HL-60/S4 treated with retinoic acid at 250 ng/mL for 4 days and 3 days (cell line): ENCODE measurements around the gene ALKBH5.

Source experiments
- in situ Hi-C: fragments of 300-500 bp; cut with MboI; formaldehyde crosslinking; loops from 2 replicates; pipeline ENCODE4 v1.7.0; 2022; ENCODE audit warnings: low sequenced_read_pairs

The ALKBH5 gene

DNA sequence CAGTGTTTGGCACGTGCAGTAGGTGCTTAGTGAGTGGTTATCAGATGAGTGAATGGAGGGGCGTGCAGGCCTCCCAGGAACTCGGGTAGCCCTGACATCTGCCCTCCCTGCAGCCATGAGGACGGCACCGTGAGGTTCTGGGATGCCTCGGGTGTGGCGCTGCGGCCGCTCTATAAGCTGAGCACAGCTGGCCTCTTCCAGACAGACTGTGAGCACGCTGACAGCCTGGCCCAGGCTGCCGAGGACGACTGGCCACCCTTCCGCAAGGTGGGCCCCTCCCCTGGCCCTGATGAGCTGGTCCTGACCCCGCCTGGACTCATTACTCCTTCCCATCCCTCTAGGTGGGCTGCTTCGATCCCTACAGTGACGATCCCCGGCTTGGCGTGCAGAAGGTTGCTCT is 52.9 kb downstream of the ALKBH5 start:
- in situ Hi-C loops = no loop called here

DNA sequence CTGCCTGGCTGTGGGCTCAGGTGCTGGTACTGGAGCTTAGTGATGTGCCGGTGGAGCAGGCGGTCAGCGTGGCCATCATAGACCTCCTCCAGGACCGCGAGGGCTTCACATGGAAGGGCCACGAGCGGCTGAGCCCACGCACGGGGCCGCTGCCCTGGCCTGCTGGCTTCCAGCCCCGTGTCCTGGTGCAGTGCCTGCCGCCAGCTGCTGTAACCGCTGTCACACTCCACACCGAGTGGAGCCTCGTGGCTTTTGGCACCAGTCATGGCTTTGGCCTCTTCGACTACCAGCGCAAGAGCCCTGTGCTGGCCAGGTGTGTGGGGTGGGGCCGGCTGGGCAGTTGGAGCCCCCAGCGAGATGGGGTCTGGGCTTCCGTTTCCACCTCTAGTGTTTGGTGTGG is 53.8 kb downstream of the ALKBH5 start:
- in situ Hi-C loops = no loop called here

DNA sequence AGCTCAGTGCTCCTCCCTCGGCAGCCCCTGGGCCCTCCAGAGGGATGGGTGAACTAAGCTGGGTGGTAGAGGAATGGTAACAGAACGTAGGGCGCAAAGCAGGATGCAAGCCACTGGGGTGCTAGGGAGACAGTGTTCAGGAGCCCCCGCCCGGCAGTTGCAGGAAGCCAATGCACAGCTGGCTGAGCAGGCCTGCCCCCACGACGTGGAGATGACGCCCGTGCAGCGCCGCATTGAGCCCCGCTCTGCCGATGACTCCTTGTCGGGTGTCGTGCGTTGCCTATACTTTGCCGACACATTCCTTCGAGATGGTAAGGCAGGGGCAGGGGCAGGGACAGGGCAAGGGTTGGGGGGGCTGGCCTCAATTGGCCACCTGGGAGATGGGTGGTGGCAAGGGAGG is 54.7 kb downstream of the ALKBH5 start:
- in situ Hi-C loops = no loop called here

DNA sequence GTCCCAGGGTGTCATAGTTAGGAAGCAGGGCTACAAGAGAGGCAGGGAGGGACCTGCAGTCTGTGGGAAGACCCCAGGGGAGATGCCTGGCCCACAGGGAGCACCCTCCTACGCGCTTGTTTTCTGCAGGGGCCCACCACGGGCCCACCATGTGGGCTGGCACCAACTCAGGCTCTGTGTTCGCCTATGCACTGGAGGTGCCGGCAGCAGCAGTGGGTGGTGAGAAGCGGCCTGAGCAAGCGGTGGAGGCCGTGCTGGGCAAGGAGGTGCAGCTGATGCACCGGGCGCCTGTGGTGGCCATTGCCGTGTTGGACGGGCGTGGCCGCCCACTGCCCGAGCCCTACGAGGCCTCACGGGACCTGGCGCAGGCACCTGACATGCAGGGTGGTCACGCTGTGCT is 56.8 kb downstream of the ALKBH5 start:
- in situ Hi-C loops = no loop called here

DNA sequence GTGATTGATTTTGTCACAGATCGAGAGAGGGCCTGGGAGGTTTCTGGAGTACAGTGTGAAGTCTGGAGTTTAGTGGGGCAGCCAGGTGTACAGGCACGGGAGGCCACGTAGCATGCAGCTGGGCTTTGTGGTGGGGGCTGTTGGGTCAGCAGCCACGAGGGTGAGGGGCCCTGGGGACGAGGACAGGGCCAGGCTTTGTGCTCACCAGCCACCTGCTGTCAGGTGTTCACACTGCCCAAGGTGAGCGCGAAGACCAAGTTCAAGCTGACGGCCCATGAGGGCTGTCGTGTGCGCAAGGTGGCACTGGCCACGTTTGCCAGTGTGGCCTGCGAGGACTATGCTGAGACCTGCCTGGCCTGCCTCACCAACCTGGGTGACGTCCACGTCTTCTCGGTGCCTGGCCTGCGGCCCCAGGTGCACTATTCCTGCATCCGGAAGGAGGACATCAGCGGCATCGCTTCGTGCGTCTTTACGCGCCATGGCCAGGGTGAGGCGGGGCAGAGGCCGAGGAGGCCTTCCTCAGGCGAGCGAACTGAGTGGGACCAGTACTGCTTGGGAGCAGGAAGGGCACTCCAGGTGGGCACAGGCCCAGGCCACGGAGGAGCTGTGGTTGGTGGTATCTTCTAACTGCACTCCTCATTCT is 57.7 kb downstream of the ALKBH5 start:
- in situ Hi-C loops = no loop called here

DNA sequence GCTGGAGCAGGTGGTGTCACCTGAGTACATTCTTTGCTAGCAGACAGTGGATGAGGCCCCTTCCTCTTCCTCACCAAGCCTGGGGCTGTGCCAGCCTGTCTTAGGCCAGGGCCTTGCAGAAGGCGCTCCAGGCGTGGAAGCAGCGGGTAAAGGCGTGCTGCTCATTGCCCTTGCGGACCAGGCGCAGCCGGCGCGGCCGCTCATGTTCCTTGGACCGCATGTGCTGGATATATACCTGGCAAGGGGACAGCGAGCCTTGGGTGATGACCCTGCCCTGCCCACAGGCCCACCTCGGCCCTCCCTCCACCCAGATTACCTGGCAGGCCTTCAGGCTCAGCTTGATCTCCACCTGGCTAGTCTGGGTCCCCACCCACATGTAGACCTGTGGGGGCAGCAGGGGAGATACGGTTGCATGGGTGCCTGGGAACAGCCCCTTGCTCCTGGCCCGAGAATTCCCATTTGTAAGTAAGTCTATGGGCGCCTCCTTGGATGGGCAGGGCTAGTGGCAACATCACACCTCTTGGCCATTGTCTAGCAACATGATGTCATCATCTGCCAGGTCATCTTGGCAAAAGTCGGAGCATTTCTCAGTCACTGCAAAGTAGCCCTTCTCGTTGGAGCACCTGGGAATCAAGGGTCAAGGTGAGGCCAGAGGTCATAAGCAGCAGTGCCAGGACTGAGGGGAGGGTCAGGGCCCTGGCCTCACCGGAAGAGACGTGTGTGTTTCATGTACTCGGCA is 61.6 kb downstream of the ALKBH5 start:
- in situ Hi-C loops = no loop called here

DNA sequence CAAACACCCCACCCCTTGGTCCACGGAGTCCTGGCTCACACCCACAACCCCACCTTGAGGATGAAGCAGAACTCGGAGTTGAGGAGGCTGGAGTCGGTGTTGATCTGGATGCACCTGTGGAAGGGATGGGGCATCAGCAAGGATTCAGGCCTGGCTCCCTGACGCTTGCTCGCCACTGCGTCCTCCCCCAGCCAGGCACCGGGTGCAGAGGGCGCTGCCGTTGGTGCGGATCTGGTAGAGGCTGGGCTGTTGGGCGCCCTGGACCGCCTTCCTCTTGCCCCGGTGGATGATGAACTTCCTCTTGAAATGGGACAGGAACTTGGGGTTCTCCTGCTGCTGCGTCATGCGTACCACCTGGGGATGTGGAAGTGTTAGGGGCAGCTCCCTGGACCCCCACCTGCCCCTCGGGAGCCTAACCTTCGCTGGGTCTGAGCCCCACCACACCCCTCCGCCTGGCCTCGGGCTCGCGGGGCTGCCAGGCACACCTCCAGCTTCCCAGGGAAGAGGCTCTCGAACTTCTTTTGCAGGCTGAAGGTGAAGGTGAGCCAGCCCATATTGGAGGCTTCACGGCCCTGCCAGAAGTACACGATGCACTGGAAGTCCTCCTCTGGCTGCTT is 62.6 kb downstream of the ALKBH5 start:
- in situ Hi-C loops = no loop called here

DNA sequence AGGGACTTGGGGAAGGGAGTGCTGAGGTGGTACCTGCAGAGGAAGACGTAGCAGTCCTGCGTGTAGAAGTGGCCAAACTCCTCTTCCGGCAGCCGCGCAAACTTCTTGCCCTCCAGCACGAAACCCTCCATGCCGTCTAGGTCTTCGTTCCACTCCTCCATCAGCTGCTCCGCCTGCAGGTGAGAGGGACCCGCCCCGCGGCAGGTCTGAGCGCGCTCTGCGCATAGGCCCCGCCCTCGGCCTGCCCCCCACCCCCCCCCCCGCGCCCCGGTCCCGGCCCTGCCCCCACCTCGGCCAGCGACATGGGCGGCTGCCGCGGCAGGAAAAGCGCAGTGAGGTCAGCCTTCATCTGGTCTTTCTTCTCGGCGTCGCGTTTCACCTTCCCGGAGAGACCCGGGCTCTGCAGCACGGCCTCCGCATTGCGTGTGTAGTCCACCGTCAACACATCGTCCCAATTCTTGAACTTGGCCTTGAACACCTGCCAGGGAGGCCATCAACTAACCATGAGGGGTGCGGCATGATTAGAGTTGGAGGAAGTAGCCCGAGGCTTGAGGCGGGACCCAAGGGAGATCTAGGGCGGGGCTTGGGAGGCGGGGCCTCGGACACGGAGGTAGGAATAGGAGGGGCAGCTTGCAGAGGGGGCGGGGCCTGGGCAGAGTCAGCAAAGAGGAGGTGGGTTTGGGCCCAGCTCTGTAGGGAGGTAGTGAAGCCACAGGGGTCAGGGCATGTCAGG is 63.4 kb downstream of the ALKBH5 start:
- in situ Hi-C loops = no loop called here

DNA sequence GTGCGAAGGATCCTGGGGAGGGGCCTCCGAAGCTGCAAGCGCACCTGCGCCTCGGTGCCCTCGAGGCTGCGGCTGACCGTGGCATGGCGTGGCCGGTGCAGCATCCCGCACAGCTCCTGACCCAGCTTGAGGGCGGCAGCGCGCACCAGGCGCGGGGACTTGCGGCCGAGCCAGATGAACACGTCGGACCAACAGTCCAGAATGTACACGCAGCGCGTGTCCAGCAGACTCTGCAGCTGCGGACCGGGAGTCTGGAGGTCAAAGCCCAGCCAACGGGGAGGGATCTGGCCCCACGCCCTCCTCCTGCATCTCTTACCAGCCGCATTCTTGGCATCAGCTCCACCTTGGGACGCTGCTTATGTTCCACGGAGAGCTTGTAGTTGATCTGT is 64.0 kb downstream of the ALKBH5 start:
- in situ Hi-C loops = no loop called here

DNA sequence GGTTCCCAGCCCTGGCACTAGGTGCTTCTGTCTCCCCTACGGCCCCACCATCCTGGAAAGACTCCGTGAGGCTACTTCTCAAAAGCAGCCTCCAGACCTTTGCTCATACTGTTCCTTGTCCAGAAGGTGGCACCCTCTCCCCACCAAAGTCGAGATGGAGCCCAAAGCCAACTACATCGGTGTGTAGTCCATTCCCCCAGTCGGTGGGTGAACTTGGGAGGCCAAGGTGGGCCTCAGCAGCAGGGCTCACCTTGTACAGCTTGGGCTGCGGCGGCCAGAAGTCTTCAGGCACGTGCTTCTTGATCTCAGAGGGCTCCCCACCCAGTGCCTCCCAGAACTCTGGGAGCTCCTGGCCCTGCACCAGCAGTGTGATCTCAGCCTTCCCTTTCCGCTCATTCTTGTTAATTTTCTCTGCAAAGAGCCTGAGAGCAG is 64.7 kb downstream of the ALKBH5 start:
- in situ Hi-C loops = no loop called here

DNA sequence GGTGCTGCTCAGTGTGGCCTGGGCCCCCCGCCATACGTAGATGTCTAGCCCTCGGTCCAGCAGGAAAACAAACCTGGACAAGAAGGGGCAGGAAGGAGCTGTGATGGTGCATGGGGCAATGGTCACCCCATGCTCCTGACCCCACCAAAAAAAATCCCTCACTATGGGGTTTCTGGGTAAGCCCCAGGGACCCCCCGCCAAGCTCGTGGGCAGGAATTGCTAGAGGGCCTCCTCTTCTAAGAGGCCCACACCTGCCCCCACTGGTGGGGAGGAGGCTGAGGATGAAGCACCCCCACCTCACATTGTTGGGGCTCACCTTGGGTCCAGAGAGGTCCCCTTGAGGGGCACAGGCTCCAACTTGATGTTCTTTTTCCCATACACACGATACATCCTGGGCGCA is 65.2 kb downstream of the ALKBH5 start:
- in situ Hi-C loops = no loop called here

DNA sequence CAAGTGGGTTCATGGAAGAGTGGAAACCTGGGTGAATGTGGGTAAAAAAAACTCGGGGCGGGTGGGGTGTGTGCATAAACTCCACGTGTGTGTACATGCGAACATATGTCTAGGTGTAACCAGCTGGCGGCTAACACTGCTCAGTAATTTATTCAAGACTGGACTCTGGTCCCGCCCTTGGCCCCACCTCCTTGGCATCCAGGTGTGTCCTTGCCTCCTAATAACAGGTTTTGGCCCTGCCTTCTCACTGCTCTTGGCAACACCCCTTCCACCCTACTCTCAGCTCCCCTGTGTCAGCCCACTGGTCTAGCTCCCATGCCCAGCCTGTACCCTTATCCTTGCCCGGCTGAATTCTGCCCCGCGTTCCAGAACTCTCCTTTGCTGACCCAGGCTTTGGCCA is 66.6 kb downstream of the ALKBH5 start:
- in situ Hi-C loops = no loop called here

DNA sequence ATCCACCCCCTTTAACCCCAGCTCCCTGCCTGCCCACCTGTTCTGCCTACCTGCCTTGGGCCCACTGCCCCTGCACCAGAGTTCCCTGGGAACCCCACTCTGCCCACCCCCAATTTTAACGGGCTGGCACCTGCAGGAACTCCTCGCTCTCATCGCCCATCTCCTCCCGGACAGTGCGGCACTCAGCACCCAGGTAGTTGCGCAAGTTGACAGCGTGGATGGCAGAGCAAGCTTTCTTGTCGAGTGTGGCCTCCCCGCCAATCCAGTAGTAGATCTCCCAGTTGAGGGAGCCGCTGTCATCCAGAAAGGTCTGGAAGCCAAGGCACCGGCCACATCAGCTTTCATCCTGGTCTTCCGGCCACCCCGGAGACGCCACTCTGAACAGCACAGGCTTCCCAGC is 67.1 kb downstream of the ALKBH5 start:
- in situ Hi-C loops = no loop called here

DNA sequence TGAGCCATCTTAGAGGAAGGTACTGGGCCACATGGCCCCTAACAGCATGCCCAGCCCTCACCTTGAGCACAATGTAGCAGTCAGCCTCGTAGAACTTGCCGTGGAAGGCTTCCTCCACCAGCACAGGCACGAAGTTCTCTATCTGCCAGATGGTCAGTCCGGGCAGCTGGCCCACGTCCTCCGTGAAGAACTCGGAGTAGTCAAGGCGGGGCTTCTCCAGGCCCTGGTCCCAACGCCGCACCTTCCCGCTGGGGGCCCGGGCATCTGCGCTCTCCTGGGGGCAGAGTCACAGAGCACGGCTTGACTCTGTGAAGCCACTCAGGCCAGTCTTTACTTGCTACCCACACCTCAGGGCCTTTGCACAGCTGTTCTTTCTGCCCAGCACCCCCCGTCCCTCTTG is 67.6 kb downstream of the ALKBH5 start:
- in situ Hi-C loops = no loop called here

DNA sequence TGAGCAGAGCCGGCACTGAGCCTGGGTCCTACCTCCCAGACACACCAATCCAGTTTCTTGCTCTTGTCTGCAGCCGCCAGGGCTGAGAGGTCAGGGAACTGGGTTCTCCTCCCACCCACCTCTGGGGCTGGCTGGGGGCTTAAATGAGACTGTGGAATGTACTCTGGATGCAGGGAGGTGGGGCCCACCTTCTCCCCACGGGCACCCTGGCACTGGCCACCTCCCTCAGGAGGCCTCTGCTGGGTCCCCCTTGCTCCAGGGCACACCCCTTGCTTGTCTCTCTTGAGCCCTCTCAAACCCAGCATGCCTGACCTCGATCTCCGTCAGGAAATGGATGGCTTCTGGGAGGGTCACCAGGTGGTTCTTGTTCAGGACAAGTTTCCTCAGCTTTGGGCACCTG is 68.5 kb downstream of the ALKBH5 start:
- in situ Hi-C loops = no loop called here

DNA sequence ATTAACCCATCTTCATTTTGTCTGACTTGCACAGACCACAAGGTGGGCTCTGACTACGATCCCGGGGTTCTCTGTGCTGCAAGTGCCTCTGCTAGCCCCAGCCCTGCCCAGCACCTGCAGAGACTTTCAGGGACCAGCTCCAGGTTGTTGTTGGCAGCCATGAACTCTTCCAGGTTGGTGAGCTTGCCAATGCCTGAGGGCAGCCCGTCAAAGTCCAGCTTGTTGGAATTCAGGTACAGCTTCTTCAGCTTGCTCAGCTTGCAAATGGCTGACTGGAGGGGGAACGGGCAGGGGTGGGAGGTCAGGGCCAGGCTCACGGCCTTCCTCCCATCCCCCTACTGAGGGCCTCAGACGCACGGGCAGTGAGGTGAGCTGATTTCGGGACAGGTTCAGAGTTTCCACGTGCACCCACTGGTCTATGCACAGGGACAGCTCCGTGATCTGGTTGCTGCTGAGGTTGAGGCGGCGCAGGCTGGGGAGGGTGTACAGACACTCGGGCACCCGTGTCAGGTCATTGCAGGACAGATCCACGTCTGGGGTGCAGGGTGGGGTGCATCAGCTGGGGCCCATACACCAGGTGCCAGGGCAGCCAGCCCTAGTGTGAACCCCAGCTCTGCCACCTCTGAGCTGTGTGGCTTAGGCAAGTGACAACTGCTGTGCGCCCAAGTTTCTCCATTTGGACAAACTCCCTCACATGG is 69.7 kb downstream of the ALKBH5 start:
- in situ Hi-C loops = no loop called here

DNA sequence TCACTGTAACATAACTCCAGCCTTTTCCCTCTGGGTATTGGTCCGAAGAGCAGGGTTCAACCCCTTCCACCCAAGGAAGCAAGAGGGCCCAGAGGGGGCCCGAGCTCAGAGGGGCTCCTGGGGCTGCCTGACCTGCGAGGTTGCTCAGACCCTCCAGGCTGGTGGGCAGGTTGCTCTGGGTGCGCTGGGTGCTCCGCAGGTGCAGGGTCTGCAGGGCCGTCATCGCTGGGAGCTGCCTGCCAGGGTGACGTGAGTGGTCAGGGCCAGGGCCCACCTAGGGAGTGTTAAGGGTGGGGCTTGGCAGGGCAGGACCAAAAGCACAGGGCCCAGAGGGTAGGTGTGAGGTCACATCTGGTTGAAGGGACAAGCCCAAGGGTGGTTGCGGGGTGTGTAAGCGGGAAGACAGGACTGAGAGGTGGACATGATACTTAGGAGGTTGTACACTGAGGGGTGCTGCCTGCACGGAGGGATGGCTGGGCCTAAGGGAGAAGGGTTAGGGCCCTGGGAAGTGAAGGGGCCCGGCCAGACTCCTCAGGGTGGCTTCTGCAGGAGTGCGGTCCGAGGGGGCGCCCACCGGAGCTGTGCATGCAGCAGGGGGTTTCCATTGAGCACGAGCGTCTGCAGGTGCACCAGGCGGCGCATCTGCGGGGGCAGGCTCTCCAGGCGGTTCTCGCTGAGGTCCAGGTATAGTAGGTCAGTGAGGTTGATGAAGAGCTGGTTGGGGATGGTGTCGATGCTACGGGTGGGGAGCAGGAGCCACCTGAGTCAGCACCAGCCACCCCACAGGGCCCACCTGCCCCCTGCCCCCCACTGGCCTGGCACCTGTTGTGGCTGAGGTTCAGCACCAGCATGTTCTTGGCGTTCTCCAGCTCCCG is 70.6 kb downstream of the ALKBH5 start:
- in situ Hi-C loops = no loop called here

DNA sequence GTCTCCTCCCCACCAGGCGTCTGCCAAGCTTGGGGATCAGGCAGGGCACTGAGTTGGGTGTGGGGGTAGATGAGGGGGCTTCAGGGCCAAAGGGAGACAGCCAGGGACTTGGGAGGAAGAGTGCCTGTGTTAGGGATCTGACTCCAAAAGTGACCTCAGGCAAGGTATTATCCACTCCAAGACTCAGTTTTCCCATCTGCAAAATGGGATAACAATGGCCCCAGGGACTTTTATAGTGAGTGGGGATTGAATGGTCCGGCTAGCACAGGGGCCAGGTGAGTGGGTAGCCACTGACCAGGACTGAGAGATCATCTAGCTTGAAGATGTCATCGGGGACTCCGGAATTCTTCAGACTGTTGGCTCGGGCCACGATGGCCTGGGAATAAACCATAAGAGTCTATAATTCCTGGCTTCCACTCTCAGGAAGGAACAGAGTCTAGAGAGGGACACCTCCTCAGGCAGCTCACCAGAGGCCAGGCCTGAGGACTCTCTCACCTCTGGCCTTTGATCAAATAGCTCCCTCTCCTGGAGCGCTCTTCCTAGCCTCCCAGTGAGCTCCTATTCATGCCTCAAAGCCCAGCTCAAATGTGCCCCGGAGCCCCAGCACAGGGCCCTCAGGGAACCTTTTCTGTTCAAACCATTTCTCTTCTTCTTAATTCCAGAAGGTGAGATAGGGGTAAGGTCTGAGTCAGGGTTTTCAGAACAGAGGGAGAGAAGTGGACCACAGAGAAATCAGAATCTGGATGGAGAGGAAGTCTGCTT is 71.4 kb downstream of the ALKBH5 start:
- in situ Hi-C loops = no loop called here

DNA sequence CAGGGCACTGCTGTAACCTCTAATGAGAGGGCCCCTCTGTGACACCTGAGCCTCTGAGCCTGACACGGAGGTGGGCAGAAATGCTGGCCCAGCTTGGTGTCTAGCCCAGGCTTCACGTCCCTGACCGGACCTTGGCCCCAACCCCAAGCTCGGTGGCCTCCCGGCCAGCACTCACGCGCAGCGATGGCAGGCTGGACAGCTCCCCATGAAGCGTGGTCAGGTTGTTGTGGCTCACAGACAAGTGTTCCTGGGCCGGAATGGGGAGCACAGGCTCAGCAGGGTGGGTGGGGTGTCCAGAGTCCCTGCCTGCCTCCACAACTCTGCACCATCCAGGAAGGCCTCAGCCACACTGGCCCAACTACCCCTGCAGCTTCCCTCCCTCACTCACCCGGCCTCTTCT is 72.7 kb downstream of the ALKBH5 start:
- in situ Hi-C loops = no loop called here
